ENCODE measurements around the gene CYB561. TPM values are rescaled to one million over a fixed set of nuclear protein-coding genes. Genes with fewer than 3 reads are reported as not detected.

The CYB561 gene
- total RNA-seq, 1 experiment from 2014 or later: 57.2 TPM

GRCh38 chr17:63438092-63439051 lies 7.7 kb downstream of the CYB561 start:
- no peak overlapping the region for H3K27ac Mint-ChIP-seq (ENCODE audit: low read depth, unreplicated experiment)
- DNase-seq (ENCODE audit: unreplicated experiment): no peak
- intact Hi-C loops (cut with micrococcal nuclease): no loop called here
- TF ChIP-seq, protein P1, sequence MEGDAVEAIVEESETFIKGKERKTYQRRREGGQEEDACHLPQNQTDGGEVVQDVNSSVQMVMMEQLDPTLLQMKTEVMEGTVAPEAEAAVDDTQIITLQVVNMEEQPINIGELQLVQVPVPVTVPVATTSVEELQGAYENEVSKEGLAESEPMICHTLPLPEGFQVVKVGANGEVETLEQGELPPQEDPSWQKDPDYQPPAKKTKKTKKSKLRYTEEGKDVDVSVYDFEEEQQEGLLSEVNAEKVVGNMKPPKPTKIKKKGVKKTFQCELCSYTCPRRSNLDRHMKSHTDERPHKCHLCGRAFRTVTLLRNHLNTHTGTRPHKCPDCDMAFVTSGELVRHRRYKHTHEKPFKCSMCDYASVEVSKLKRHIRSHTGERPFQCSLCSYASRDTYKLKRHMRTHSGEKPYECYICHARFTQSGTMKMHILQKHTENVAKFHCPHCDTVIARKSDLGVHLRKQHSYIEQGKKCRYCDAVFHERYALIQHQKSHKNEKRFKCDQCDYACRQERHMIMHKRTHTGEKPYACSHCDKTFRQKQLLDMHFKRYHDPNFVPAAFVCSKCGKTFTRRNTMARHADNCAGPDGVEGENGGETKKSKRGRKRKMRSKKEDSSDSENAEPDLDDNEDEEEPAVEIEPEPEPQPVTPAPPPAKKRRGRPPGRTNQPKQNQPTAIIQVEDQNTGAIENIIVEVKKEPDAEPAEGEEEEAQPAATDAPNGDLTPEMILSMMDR (IDR thresholded peaks at IDR 0.05; ENCODE audit: unreplicated experiment): no peak
- H3K9me3 Mint-ChIP-seq (ENCODE audit: unreplicated experiment): no peaks in the 10 kb centered on the region
- peaks cover 44% of the 10 kb centered on the region for H3K4me1 Mint-ChIP-seq (ENCODE audit: insufficient read depth, unreplicated experiment)
- no TSS peak for BruUV-seq (replicated peaks)
- no peak overlapping the region for H3K4me3 Mint-ChIP-seq (ENCODE audit: unreplicated experiment)
- H3K27me3 Mint-ChIP-seq (ENCODE audit: insufficient read depth, unreplicated experiment): no peaks in the 10 kb centered on the region
- H3K36me3 Mint-ChIP-seq (ENCODE audit: insufficient read depth, unreplicated experiment): peaks cover 20% of the 10 kb centered on the region
- CTCF ChIA-PET: interaction anchor here (0.5 to 18.1 kb wide), 7 partner anchors 8 to 174 kb away, joined by 3 to 216 read pairs (median 4); partner anchors contain the start of genes ACE and DCAF7
- POLR2A ChIA-PET: no interaction called here

DNA sequence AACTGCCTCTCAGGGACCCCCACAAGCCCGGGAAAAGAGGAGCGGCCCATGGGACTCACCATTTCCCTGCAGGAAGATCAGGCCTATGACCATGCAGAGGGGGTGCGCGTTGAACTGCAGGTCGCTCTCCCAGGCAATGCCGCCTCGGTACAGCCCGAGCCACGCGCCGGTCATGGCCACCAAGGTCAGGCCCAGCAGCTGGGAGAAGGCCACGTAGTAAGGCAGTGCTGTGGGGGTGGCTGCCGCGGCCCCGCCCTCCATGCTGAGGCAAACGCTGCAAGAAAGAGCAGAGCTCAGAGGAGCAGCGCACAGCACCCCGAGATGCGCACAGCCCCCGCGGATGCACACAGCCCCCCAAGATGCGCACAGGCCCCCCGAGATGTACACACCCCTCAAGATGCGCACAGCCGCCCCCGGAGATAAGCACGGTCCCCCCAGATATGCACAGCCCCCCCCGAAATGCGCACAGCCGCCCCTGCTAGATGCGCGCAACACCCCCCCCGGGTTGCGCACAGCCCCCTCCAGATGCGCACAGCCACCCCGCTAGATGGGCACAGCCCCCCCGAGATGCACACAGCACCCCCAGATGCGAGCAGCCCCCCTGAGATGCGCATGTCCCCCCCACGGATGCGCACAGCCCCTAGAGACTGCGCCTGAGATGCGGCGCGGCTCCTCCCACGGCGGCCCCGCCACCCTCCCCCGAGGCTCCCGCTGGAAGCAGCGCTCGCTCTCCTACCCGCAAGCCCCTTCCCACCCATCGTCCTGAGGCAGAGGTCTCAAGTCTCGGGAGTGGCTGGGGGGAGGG lies 8.6 kb downstream of the CYB561 start:
- intact Hi-C loops (cut with micrococcal nuclease): no loop called here
- ChIA-PET CTCF (interaction anchor here (0.6 to 18.1 kb wide), 7 partner anchors 7 to 175 kb away, joined by 3 to 216 read pairs (median 15); partner anchors contain the start of gene ACE), POLR2A (interaction anchor here (1.2 to 3.6 kb wide), 2 partner anchors 8 to 12 kb away, joined by 3 to 31 read pairs; partner anchors contain the start of gene CYB561)
- Mint-ChIP-seq H3K9me3 (ENCODE audit: unreplicated experiment) (no peaks in the 10 kb centered on the region), H3K4me1 (ENCODE audit: insufficient read depth, unreplicated experiment) (peaks cover 50% of the 10 kb centered on the region), H3K4me3 (ENCODE audit: unreplicated experiment) (no peak overlapping the region), H3K27me3 (ENCODE audit: insufficient read depth, unreplicated experiment) (no peaks in the 10 kb centered on the region), H3K36me3 (ENCODE audit: insufficient read depth, unreplicated experiment) (peaks cover 20% of the 10 kb centered on the region), H3K27ac (ENCODE audit: low read depth, unreplicated experiment) (no peak overlapping the region)
- TF ChIP-seq, protein P1 (IDR thresholded peaks at IDR 0.05; ENCODE audit: unreplicated experiment): no peak
- no TSS peak for BruUV-seq (replicated peaks)
- no peak for DNase-seq (ENCODE audit: unreplicated experiment)

GRCh38 chr17:63436523-63437110 lies 9.5 kb downstream of the CYB561 start:
- no TSS peak for BruUV-seq (replicated peaks)
- ChIA-PET POLR2A (interaction anchor here (0.8 to 3.6 kb wide), 4 partner anchors 9 to 185 kb away, joined by 3 to 31 read pairs (median 4); partner anchors contain the start of genes CYB561 and MAP3K3), CTCF (interaction anchor here (0.7 to 18.1 kb wide), 7 partner anchors 8 to 176 kb away, joined by 6 to 216 read pairs (median 18); partner anchors contain the start of genes ACE and CYB561)
- no peak for DNase-seq (ENCODE audit: unreplicated experiment)
- TF ChIP-seq, protein P1 (IDR thresholded peaks at IDR 0.05; ENCODE audit: unreplicated experiment): no peak
- peaks cover 25% of the 10 kb centered on the region for H3K36me3 Mint-ChIP-seq (ENCODE audit: insufficient read depth, unreplicated experiment)
- no peaks in the 10 kb centered on the region for H3K9me3 Mint-ChIP-seq (ENCODE audit: unreplicated experiment)
- intact Hi-C loops (cut with micrococcal nuclease): no loop called here
- no peak overlapping the region for H3K27ac Mint-ChIP-seq (ENCODE audit: low read depth, unreplicated experiment)
- H3K4me1 Mint-ChIP-seq (ENCODE audit: insufficient read depth, unreplicated experiment): peaks cover 48% of the 10 kb centered on the region
- no peaks in the 10 kb centered on the region for H3K27me3 Mint-ChIP-seq (ENCODE audit: insufficient read depth, unreplicated experiment)
- H3K4me3 Mint-ChIP-seq (ENCODE audit: unreplicated experiment): no peak overlapping the region

Measured in MCF 10A (cell line).